ENCODE measurements around the gene HIVEP2.

DNA sequence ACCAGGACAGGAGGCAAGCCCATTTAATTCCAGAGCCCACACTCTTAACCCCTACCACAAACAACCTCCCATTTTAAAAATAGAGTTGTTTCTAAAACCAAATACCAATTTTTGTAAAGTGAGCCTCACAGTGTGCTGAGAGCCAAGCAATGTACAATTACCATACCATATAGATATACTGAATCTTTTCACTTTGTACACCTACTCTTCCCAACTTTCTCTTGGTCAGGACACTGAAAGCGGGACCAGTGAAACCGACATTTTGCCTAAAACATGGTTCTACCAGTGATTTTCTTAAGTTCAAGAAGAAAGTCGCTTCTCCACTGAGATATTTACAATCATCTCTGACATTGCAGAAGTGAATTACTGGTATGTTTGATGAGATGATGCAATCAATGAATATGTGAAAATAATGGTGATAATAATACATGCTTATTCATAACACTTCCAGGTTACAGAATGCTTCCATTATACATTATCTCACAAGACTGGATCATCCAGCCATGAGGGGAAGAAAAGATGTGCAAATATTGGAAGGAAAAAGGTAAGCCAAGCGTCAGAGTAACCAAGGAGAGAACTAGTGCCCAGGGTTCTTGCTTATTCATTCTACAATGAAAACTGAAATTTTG lies 74.1 kb downstream of the HIVEP2 start:
- TF ChIP-seq, protein P1, sequence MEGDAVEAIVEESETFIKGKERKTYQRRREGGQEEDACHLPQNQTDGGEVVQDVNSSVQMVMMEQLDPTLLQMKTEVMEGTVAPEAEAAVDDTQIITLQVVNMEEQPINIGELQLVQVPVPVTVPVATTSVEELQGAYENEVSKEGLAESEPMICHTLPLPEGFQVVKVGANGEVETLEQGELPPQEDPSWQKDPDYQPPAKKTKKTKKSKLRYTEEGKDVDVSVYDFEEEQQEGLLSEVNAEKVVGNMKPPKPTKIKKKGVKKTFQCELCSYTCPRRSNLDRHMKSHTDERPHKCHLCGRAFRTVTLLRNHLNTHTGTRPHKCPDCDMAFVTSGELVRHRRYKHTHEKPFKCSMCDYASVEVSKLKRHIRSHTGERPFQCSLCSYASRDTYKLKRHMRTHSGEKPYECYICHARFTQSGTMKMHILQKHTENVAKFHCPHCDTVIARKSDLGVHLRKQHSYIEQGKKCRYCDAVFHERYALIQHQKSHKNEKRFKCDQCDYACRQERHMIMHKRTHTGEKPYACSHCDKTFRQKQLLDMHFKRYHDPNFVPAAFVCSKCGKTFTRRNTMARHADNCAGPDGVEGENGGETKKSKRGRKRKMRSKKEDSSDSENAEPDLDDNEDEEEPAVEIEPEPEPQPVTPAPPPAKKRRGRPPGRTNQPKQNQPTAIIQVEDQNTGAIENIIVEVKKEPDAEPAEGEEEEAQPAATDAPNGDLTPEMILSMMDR (conservative IDR thresholded peaks at IDR 0.05; ENCODE audit: low read depth, low read length) = no peak
- TF ChIP-seq EZH2 (IDR thresholded peaks at IDR 0.05; ENCODE audit: borderline replicate concordance, low read depth, low read length, poor library complexity, severe bottlenecking) = no peak

All from A673 (cell line).